Fibroblast of skin of right quadriceps (primary cell): ENCODE data around the gene POMP.
A peak's percentile ranks its signal among the peaks of the same experiment; 100 is the strongest.

Experiments
- DNase-seq: peaks from one replicate; pipeline ENCODE4 v3.0.0-alpha.2; 2013

The POMP gene

DNA sequence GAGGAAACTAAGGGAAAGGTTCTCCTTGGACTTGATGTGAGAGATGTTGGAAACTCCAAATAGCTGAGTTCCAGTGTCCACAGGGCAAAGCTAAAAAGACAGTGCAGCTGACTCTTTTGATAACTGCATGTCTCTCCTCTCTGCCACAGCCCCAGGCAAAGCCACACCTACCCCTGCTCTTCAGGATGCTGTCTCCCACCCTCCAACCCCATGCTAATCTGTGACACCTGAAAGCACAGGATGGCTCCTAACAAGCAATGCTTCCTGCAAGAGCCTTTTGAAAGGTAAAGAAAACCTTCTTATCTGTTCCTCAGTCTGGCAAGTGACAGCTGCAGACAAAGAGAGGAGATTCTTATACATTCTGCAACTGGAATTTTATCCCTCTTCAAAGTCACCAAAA lies 45.4 kb downstream of the POMP start:
- DNase-seq = no peak

DNA sequence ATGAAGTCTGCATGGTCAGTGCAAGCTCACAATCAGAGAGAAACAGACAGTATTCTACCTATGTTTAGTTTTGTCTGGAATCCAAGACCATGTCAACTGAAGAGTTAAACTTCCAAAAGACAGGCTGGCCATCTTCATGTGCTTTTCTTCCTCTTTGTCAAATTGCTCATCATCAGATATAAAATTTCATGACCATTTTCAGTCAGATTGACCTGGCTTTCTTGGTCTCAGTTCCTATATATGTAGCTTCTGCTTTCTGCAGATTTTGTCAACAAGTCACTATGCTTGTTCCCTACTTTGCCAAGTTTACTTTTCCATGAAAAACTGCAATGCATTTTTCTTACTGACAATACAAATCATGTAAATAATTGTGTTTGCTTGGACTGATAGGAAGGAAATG lies 46.0 kb downstream of the POMP start:
- no peak for DNase-seq

DNA sequence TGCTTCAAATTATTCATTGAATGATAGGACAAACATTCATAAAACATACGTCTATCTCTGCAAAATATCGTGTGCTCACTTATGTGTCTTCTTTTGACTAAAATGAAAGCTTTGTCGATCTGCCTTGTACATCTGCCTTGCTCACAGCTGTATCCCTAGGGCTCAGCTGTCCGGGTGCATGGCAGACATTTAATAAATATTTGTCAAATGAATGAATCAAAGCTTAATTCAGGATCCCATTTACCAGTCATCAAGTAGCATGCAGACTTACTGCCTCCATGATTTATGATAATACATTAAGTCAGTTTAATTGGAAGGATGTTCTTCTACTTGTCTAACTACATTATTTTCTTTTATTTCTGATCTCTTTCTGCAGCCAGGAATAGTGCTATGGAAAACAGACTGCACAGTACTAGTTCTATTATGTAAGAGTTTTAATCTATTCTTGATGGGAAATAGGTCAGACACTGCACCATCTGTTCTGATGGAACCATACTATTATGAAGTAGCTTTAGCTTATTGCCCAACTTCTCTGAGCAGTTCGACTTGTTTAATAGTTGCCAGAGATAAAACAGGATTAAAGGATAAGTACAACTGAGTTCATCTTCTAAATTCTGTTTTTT lies 46.6 kb downstream of the POMP start:
- peak; percentile 24 for DNase-seq

DNA sequence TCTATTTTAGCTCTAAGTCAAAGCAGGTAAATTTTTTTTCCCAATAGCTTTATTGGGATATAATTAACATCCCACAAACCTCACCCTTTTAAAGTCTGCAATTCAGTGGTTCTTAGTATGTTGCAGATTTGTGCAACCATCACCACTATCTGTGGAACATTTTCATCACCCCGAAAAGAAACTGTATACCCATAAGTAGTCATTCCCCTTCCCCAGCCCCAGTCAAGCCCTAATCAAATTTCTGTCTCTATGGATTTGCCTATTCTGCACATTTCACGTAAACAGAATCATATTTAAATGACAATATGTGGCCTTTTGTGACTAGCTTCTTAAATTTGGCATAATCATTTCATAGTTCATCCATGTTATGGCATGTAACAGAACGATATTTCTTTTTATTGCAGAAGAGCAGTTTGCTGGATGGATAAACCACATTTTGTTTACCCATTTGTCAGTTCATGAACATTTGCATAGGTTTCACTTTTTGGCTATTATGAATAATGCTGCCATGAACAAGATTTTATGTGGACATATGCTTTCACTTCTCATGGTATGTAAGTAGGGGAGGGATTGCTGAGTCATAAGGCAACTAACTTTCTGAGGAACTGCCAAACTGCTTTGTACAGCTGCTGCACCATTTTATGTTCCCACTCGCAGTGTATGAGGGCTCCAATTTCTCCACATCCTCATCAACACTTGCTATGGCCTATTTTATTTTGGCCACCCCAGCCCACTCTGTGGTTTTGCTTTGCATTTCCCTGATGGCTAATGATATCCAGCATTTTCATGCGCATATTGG lies 48.9 kb downstream of the POMP start:
- peak; percentile 94 for DNase-seq

DNA sequence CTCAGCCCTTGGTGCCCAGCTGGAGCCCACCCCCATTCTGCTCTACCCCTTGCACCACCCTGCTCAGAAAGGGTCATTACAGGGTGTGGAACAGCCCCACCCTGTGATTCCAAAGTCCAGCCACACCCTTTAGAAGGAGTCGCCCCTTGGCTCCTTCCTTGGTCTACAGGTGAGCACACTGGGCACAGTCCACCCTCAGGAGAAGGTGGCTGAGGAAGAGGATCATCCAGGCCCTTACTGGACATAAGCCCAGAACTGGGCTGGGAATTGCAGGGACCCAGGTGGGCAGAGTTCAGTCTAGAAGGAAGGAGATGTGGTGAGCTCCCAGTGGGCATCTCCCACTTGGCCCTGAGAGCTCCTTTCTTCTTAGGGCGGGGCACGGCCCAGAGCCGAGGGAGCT lies 51.2 kb downstream of the POMP start:
- DNase-seq = no peak

DNA sequence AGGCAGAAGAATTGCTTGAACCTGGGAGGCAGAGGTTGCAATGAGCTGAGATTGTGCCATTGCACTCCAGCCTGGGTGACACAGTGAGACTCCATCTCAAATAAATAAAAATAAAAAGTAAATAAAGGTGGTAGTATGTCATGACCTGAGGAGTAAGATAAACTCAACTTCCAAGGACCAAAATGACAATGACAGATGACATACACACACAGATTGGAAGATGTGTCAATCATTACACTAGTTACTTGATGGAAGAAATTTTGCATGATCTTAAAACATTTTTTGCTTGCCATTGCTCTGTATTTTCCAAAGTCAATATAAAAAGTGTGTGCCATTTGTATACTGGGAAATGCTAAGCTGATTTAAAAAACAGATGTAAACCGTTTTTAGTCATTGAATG lies 55.7 kb downstream of the POMP start:
- DNase-seq = no peak

DNA sequence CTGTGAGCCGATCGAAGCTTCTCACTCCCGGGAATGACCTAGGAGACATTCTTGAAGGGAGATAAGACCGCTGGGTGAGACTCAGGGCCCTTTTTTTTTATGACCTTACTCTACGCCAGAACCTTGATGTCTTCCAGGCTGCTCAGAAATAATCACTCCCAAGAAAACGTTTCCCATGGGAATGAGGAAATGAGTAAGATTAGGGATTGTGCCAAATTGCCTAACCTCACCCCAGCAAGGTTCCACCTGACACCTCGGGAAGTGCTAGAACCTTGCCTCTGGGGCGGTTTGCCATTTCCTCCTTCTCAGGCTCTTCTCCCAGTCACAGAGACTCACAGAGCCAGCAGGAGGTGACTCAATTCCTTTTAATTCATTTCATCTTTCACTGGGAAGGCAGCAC lies 57.6 kb downstream of the POMP start:
- DNase-seq = peak; percentile 83

DNA sequence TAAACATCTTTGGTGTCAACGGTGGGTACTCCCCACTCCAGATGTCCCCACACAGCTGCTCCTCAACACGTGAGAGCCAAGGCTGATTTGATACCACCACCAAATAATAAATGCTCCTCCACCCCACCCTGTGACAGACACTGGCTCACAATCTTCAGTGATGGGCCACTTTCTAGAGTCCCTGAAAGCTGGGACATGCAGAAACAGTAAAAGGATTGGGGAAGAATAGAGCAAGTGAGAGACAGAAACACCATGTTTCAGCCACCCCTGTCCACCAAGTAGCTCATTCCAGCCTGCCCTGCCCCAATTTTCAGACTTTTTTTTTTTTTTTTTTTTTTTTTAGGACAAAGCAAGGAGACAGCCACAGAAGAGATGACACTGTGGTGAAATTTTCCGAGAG lies 58.2 kb downstream of the POMP start:
- DNase-seq = no peak

DNA sequence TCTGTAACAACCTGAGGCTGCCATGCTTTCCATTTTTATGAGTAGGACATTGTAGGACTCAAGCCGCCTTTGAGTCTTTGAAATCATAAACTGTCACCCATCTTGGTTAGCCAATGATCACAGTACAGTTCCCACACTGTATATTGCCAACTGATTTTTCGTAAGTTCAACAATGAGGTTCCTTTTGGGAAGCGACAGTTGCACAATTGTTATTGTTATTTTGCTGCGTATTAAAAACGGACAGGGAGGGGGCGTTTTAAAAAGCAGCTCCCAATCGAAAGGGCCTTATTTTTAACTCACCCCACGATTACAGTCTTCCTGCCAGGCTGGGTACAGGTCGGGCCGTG lies 59.2 kb downstream of the POMP start:
- no peak for DNase-seq

DNA sequence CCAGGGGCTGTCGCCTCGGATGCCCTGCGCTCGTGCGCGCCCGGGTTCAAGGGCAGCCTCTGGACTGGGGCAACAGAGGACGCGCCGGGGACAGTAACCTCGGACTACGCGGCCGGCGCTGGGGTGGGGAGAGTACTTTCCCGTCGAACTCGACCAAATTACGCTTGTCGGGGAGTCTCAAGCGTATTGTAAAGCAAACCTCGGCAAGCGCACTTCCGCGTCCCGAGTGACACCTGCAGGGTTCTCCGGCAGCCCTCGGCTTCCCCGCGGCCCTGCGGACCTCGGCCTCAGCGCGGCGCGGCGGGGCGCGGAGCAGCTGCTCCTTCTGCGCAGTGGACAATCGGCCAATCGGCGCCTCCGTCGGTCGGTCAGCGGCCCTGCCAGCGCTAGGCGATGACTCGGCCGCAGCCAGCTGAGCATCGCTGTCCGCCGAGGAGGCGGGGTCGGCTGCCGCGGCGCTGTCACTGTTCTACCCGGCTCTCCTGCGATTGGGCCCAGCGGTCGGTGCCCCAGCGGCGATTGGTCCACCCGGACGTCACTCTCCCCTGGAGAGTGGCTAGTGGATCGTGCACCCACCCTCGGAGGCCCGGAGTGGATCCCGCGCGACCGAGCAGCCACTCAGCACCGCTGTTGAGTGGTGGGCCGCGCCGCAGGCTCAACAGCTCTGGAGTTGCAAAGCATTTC lies 59.8 kb downstream of the POMP start, which contains the start of gene SLC46A3:
Gene SLC46A3, minus strand, starts transcription at position 428 of the 684 bp plus-strand sequence. CDS start 972 bp downstream, outside the sequence.
- peak; percentile 96 for DNase-seq

DNA sequence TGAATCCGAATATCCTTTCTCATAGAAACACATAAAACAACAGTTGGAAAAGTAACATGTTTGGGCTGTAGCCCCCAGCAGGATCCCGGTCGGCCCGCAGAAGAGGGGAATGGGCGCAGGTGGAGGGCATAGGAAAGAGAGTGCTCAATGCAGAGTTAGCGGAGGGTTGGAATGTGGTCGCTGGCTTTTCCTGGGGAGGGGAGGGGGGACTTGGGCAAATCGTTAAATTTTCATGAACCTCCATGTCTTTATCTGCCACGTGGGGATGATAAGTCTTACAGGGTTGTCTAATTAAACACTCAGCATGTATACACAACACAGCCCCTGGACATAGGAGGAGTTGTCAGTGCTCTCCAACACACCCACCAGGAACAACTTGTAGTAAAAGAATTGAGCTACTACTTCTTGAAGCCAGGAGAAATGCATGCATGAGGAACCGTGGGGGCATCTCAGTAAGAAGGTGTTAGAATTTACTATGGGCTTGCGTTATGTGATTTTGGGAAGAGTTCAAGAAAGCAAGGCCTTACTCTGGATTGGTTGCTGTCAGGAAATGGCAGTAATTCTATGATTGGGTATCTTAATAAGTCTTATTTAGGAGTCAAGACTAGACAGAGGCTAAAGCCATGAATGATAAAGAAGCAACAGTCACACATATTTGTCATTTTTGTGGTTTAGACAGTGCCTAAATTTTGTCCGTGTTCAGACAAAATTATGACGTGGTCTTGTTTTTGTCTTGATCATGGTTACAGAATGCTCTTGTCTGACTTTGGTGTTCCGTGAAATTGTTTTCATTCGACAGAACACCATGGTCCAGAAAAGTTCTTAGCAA lies 60.5 kb downstream of the POMP start:
- DNase-seq = peak; percentile 84

DNA sequence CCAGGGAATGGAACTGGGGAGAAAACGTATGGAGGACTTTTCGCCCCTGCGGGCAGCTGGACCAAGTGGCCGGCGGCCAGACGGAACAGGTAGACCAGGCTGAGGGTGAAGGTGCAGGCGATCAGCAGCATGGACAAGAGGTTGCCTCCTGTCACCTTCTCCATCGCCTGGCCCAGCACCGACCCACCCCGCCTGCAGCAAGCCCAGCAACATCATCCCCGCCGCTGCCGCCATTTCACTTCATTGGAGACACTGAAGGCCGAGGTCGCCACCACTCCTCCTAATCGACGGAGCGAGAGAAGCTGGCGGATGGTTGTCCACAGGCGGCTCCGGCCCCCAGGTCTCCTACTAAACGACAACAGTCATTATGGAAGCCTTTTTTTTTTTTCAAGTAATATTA lies 64.9 kb downstream of the POMP start:
- DNase-seq = no peak

DNA sequence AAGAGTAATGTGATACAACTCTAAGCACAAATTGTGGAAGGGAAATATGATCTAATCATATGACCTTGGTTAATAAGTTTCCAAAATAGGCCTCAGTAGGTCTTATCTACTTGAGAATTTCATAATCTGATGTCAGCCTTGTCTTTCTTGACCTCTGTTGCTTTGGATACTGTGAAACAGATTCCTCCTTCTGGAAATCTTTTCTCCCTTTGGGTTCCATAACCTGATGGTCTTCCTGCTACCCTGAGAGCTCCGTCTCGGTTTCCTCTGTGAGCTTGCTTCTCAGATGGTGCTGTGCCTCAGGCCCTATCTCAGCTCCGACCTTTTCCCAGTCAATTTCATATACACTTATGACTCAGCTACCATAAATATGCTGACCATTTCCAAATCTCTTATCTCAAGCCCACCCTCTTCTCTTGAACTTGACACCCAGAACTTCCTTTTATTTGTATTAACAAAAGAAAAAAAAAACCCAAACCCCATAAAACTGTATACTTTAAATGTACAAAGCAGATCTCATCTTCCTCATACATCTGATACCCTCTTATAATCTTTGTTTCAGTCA lies 66.2 kb downstream of the POMP start:
- no peak for DNase-seq
